Fibroblast of skin of left biceps (primary cell): ENCODE results near the gene DCTN2.

Experiments used
- DNase-seq, 2 experiments: peaks; one replicate each; pipeline ENCODE4 v3.0.0-alpha.2; 2013; ENCODE audit warnings: low read depth in 2 of 2

Gene DCTN2

DNA sequence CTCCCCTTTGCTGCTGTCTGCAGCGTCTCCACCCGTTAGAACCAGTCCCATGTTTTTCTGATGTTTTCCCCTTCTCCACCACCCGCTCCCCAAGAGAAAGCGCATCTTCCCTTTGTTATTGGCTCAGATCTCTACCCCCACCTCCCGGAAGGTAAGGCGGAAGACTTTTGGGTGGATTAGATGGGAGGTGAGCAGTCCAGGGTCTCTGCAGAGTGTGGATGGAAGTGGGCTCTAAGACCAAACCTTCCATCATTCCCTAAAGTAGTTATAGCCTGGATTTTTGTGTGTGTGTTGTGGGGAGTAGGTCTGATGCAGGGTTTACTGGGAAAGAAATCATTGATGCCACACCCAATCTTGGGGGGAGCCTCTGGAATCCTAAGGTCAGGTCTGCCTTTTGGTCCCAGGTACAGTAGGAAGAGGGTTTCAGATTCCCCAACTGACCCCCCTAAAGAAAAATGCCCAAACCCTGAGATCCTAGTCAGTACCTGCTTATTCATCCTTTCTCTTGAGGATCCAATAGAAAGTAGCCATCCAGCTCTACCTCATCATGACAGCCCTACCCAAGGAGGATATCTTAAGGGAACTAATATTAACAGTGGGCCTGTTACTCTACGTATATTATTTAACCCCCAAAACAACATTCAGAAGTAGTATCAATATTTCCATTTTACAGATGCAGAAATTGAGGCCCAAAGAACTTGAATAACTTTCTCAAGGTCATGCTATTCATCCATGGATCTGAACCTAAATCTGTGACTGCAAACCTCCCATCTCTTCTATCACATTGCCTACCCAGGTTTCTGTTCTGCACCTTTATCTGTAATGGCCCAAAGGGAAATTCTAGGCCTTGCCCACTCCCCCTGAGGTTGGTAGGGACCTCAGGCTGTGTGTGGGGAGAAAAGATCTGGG, 3.9 kb upstream of the DCTN2 start:
- no peak for DNase-seq

DNA sequence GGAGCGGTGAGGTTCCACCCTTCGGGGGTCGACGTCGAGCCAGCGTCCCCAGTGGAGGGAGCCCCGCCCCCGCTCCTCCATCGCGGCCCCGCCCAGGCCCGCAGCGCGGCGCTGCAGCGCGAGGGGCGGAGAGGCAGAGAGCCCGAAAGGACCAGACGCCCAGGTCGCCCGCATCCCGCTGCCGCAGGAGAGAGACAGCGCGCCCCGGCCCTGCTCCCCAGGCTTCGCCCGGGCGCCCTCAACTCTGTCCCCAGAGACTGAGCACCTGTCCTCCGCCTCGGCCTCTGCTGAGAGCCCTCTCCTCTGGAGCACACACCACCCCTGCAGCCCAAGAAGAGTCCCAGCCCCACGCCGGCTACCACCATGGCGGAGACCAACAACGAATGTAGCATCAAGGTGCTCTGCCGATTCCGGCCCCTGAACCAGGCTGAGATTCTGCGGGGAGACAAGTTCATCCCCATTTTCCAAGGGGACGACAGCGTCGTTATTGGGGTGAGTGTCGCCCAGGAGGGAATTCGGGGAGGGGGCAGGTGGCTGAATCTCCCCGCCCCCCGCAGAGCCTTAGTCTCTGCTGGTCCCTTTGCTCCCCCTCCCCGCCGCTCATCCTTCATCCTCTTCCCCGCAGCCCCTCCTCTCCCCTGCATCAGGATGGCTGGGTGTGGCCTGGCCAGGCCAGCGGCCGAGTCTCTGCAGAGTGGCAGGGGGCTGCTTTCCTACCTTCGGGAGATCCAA, 3.1 kb upstream of the DCTN2 start, which contains the start of gene KIF5A:
TSS of gene KIF5A (plus strand) at position 136 of the 732 bp plus-strand sequence. CDS start at position 364, 228 bp downstream.
- DNase-seq: no peak

DNA sequence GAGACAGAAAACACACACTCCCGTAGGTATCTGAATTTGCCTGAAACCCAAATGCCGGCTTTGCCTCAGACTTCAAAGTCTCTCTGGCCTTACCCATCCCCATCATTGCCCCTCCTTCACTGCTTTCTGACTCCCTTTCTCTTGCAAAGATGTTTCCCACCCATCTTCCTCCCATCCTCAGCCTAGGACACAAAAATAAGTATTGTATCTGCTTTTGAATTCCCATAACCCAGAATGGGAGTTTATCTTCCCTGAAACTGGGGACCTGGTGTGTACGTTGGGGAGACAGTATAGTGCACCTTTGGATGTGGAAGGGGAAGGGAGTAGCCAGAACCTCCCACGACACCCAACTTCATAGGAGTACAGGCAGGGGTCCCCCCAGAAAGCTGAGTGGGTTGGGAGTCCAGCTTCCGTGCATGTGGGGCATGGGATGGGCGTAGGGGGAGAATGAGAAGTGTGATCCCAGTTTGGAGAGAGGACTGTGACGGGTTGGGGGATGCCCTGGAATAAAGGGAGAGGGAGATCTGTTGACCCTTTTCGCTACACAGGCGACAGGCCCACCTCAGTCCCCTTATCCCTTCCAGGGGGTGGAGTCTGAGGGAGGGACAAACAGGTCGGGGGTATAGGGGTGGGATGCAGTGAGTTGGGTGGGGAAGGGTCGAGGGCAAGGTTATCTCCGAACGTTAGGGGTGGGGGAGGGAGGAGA, 2.4 kb upstream of the DCTN2 start:
- DNase-seq: no peak

DNA sequence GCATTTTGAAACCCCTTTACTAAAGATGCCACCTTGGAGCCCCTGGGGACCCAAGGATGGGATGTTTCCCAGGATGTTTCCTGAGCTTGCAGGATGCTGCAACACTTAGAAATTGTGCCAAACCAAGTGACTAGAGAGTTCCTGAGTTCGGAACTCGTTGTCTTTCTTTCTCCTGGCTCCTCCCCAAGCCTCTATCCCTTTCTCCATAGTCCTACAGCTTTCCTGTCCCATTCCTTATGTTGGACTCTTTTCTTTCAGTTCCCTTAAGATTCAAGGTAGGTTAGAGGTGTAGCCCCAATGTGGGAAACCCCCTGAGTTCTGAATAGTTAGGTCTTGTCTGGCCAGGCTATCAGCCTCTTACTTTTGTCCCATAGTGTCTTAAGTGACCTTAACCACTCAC, 1.5 kb upstream of the DCTN2 start:
- no peak for DNase-seq

DNA sequence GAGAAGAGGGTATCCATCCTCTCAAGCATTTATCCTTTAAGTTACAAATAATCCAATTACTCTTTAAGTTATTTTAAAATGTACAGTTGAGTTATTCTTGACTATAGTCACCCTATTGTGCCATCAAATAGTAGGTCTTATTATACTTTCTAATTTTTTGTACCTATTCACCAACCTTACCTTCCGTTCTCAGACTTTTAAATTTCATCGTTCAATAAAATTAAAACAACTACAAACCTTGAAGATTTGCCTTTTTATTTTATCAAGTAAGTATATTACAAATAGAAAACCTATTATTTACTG, 972 bp upstream of the DCTN2 start:
- no peak for DNase-seq

DNA sequence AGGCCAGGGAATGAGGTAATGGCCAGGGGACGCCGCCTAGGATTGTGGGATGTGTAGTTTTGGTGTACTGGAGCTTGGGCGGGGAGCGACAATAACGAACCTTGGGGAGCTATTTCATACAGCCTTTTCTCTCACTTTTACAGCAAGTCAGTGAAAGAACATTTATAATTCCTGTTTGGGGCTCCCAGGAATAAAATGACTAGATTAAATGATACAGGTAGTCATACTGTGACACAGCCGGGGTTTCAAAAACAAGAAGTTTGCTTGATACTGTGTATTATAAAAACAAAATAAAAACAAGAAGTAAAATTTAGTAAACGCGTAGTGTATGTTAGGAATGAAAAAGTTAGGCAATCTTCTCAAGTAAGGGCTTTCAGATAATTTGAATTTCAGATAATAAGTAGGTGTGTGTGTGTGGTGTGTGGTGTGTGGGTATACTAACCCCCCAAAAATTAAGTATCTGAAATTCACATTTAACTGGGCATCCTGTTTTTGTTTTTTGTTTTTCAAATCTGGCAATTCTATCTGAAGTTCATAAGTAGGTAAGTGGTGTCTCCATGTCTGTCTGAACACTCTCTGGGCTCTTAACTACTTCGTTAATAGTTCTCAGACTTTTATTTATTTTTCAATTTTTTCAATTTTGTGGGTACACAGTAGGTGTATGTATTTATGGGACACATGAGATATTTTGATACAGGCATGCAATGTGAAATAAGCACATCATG, 458 bp upstream of the DCTN2 start:
- no peak for DNase-seq

DNA sequence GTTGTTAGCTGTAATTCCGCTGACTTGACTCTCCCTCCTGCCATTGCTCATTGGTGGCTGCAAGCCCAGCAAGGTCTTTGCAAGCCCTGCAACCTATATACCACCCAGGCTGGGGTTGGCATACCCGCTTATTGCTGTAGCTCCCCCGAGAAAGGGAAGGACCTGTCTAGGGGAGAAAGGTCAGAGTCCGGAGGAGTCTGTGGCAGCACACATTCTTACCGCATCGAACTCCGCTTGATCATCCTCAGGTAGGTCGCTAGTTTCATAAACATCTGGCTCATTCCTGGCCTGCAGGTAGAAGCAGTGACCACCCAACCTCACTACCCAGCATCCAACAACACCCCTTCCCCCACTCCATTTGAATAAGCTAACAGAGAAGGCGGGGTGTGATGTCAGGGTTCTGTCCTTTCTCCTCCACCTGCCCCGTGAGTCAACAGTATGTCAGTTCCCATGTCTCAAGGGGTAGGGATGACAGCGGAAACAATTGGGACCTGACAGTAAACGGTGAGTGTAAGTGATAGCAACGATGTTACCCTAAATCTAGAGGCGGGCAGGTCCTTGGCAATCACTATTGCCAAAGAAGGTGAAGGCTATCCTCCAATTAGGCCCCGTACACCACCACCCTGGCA, 1.1 kb downstream of the DCTN2 start:
- no peak for DNase-seq

DNA sequence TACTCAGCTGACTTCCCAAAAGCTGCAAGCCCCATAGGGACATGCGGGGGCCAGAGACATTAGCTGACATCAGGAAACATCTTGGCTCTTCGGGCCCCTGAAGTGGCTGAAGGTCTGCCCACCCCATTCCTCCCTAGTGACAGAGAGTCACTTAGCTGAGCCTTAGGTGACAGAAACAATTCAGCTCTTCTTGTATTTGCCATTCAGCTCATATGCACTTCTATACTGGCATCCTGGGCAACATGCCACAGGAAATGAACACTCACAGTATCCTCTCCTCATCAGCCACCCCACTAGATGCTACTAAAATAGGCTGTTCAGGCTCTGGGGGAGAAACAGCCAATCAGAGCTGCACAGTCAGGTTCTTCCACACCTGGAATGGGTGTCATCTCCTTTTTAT, 3.4 kb downstream of the DCTN2 start:
- no peak for DNase-seq

DNA sequence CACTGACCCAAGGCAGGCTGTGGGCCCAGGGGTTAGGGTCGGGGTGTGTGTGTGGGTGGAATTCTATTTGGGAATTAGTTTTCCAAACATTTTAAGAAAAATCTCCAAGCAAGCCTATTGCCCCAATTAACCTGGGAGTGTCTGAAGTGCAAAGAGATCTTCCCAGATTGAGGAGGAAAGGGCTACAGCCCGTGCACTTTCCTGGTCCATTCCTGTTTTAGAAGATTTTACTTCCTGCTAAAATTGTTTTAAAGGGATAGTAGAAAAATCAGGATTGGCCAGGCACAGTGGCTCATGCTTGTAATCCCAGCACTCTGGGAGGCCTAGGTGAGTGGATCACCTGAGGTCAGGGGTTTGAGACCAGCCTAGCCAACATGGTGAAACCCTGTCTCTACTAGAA, 5.3 kb downstream of the DCTN2 start:
- DNase-seq: no peak

DNA sequence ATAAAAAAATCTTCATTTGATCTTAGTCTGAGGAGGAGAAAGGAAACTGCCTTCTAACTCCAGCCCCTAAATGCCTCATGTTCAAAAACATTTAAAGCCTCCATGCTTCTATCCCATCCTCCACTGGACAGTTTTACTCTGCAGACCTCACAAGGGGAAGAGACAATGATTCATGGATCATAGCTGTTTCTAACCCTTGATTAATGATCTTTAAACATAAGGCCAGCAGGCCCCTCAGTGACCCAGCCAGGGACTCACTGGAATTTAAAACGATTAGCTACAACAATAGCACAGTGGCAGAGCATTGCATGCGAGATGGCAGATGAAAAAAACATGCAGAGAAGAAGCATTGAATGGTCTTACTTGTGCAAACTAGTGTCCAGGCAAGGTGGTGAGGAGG, 6.0 kb downstream of the DCTN2 start:
- DNase-seq: no peak

DNA sequence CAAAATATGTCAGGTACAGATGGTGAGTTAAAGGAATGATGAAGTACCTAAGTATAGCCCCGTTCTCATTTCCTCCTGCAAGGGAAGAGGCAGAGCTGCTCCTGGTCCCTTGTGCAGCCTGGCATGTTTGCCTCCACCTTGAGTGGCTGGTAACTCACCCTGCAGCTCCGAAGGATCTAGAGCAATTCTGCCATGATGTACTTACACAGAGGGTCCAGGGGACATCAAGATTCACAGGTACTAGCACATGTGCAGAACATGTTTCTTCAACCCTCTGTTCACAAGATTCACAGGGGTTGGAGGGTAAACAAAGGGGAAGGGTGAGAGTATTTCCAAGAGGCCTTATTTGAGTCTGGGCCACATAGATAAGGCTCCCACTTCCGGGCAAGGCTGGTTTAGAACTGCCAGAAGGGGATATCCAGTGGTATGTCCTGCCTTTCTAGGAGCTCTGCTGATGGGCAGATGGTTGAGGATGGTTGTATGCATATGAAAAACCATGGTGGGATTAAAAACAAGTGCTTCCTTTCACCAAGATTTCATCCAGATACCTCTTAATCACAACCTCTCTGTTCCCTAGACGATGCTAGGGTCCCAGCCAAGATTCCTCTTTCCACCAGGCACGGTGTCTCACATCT, 7.7 kb downstream of the DCTN2 start:
- no peak for DNase-seq

DNA sequence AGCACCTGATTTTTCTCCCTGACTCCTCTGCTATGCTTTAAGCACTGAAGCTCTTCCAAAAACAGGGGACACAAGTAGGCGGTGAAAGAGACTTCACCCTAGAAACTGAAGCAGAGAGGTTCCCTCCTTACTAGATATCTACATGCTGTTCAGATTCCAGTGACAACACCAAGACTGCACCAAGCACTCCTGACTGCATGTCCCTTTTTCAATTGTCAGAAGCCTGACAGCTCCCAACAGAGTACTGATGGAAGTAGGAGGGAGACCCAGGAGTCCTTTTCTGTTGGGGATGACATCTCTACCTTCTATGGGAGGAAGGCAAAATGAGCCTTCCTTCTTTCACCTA, 10.4 kb downstream of the DCTN2 start:
- DNase-seq: no peak

DNA sequence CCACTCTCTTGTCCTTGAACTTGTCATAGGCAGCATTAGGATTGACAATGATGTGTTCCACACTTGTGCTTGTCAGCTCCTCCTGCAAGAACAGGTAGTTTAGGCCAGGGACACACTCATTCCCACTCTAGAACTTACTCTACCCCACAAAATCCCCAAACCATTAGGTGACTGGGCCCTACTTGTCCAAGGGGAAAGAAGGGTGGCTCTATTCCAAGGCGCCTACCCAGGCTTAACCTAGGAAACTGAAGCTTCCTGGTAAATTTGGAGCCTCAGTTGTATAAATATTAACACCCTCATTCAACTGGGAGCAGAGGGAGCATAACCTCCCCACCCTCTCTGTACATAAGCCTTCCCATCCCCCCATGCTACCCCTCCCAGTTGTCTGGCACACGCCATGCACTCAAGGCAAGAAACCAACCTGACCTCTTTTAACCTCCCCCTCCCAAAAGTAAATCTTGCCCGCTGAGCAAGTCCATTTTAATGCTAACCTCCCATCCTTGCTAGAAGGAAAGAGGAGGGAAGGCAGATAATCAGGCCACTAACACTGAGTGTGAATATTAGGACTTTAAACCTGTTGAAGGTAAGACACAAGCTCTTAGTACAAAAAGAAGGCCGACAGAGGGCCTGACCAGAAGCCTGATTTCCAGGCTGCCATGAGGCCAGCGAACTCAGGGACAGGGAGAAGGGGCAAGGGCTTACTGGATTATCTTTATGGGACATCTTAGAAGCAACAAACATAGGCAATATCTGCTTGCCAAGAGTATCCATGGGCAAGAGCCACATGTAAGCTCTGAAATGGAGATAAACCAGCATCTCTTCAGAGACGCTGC, 11.0 kb downstream of the DCTN2 start:
- DNase-seq: no peak

DNA sequence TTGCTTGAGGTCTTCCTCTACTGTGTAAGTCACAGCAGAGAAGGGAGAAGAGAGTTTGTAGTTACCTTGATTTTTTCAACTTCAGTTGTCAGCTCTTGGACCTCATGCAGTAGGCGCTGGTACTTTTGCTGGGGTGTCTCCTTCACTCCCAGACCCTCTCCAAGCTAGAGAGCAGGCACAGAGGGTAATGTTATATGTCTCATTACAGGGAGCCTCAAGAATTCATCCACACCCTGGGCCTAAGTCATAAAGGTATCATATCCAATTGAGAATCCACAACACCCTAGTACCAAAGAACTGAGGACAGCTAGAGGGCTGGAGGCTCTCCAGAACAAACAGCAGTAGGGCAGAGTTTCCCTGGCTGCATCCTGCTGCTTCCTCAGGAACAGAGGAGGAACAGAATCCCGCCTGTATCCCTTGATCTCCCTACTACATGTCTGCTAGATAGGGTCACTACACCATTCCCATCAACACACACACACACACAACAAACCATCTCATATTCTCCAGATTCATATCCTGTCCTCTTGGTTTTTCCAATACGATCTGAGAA, 11.9 kb downstream of the DCTN2 start:
- no peak for DNase-seq

DNA sequence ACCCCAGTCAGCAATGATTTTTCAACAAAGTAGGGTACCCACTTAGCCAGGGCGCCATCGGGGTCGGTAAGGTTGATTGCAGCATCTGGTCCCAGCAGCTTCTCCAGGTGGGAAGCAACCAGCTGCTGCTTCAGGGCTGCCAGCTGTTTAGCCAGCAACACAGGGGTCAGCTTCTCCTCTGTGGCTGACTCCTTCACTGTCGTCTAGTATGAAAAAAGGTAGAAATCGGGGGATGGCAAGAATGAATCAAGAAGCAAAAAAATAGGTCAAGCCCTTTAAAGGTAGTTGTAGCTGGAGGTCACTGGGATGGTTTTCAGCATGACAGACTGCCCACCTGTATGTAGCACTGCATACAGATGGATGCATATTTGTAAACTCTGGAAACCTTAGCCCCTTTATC, 12.7 kb downstream of the DCTN2 start:
- no peak for DNase-seq

DNA sequence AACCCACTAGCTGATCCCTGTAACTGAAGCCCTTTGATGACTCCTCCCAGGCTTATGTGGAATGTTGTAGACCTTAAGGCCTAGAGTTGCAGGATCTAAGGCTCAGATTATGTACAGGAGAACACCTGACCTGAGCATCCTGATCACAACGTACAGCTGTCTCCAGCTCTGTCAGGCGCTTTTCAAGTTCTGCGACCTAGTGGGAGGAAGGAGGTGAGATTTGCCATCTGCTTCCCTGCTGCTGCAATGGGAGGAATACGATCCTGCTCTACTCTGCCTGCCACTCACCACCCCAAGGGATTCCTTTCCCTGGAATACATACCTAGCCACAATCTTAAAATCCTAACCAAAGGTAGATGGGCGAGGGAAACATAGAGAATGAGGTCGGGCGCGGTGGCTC, 13.9 kb downstream of the DCTN2 start:
- DNase-seq: no peak

DNA sequence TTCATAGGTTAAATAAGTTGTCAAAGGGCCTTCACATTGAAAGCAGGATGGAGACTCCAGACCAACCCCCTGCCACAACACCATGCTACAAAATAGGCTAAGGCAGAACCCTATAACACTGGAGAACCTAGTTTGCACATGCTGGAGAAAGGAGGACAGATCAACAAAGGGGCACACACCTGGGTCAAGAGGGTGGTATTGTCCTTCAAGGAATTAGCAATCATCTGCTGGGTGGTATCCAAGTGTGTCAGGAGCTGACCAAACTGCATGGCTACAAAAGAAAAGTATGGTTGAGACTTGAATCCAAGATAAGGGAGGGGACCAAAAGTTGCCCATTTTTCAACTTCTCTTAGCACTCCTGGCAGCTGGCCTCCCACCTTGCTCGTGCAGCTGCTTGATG, 15.2 kb downstream of the DCTN2 start:
- no peak for DNase-seq

DNA sequence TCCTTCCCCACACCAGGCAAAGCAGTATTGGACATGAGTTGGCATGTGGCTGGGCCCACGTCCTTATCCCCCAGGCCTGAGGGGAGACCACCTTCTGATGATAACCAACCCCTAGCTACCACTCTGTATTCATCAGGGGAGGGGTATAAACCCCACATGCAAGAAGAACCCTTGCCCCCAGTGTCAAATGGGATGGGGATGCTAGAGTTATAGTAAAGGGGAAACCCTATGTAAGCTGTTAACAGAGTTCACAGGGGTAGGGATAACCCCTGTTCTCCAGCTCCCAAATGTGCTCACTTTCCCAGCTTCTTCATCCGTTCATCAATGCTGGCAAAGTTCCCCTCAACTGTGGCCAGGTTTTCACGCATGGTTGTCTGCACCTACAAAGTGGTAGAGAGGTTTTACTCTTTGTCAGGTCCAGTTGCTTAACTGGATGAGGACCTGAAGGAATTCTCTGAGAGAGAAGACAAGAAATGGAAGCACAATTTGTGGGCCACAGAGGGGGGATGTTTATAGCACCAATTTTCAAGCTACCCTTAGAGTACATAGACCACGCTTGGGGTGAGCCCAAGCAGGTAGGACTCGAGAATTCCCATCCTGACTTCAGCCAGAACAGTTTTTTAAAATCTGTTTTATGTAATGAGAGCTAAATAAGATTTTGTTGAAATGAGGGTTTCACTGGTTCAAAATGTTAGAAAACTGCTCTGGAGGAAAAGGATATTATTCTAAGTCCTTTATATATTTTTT, 16.4 kb downstream of the DCTN2 start:
- no peak for DNase-seq

DNA sequence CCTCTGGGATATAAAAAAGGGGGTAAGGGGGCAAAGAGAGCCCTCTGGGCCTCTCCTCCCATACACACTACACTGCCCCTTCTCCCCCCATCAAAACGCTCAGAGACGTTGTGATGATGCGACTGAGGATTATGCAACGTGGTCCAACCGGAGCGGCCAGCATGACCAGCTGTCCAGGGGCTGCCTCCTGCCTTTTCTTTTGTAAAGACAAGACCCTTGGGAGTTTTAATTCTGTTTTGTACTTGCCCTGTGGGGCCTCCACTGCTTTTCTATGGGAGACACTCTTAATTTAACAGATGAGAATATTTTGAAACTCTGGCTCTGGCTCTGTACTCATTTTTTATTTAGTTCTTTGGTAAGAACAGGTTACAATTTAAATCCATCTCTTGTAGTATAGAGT, 17.2 kb downstream of the DCTN2 start:
- DNase-seq: no peak
